ENCODE results near the gene ARHGAP26.

ARHGAP26 gene

GRCh38 chr5:142873831-142874230 lies 103.7 kb downstream of the ARHGAP26 start:
- DNase-seq (ENCODE audit: low read depth in 2 of 2): no peak

DNA sequence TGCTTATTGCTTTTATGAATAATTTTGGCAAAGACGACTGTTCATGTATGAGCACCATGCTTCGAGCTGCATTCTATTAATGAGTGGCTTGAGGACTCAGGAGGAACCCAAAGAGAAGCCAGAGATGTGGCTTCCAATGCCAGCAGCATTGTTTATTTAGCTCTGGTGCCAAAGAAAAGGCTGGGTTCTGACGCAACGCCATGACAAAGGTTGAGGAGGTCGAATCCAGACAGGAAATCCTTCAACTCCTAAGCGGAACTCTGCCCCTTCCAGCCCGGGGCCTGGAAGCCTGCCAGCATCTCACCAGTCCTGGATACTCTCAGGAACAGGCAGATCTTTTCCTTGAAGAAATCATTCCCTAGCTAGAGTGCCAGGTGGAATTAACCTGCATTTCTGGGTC lies 104.4 kb downstream of the ARHGAP26 start:
- no peak for DNase-seq (ENCODE audit: low read depth in 2 of 2)

DNA sequence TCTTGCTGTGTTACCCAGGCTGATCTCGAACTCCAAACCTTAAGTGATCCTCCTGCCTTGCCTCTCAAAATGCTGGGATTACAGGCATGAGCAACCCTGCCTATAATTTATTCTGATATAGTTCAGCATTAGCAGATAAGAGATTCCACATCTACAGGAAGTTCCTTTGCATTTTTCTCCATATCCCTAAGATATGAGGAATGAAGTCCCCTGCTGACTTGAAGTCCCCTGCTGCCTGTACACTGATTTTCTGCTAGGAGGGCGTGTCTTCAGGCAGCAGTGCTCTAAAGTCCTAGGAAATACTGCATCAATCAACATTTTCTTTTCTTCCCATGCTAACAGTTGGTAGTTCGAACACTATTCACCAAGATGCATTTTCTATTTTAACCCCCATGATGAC lies 105.8 kb downstream of the ARHGAP26 start:
- no peak for DNase-seq (ENCODE audit: low read depth in 2 of 2)

DNA sequence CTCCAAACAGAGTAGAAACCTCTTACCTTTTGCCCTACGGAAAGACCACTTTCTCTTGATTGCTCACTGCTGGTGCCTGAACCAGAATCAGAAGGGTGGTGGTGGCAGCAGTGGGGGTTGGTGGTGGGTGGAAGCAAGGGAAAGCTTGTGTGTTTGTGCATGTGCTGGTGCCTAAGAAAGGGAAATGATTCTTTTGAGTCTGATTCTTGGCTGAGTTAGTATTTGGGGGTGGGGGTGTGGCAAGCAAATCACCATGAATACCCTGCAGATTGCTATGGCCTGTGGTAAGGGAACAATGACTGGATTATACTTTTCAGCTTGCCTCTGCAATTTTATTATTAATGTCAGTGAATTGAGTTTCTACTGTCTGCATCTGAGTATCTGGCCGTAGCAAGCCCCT lies 106.6 kb downstream of the ARHGAP26 start:
- no peak for DNase-seq (ENCODE audit: low read depth in 2 of 2)

GRCh38 chr5:142878111-142878510 lies 107.9 kb downstream of the ARHGAP26 start:
- no peak for DNase-seq (ENCODE audit: low read depth in 2 of 2)

DNA sequence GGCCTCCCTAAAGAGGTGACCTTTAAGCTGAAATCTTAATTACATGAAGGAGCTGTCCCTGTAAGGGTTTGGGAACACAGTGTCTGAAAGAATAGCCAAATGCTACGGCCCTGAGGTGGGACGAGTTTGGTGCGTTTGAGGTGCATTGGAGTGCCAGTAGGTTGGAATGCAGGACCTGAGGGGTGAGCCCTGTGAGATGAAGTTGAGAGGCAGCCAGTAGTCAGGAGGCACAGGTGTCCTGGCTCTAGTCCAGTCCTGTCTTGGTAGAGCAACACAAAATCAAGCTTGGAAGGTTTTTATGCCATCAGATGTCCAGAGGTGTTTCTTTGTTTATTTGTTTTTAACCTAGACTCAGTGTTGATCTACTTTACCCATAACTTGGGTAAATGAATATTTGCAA lies 108.5 kb downstream of the ARHGAP26 start:
- no peak for DNase-seq (ENCODE audit: low read depth in 2 of 2)

DNA sequence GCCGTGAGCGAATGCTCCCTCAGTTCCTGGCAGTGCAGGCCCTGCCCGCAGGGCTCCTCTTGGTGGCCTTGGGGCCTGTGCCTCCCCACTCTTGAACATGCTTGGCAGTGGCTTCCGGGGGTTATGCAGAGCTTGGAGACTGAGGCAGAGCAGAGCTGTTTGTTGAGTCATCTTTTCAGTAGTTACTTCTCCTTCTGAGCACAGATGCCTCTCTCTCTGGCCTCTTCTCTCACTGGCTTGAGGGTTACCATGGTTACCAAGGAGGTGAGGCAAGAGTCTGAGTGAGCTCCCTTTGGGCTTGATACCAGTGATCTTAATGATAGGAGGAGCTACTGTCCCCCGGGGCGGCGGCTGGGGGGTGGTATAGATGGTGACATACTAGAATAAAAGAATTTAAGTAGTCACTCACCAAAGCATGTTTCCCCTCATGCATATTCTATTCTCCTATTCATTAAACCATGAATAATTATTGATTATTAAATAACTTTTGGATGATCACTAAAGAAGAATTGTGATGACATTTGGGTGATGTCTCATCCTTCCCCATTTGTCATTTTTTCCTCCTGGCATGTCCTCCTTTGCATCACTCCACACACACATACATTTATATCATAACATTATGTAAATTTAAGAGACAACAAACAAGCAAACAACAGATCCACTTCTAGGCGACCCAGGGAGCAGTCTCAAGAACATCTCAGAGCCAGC lies 111.1 kb downstream of the ARHGAP26 start:
- no peak for DNase-seq (ENCODE audit: low read depth in 2 of 2)

DNA sequence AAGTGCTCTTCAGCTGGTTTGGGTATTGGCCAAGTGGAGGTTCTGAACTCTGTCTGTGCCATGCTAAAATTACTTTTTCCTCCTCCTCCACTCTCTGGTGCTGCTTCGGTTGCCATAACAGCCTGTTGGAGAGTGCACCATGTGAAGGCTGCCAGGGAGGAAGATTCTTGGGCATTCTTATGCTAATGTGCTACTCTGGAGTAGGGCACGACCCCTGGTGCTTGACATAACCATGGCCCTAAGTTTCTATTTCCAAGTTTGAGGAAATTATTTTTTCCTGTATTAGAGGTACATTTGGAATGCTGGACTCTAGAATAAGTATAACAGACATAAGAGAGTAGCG lies 111.6 kb downstream of the ARHGAP26 start:
- DNase-seq (ENCODE audit: low read depth in 2 of 2): no peak

GRCh38 chr5:142883025-142883424 lies 112.8 kb downstream of the ARHGAP26 start:
- DNase-seq (ENCODE audit: low read depth in 2 of 2): no peak

GRCh38 chr5:142883438-142883837 lies 113.3 kb downstream of the ARHGAP26 start:
- no peak for DNase-seq (ENCODE audit: low read depth in 2 of 2)

DNA sequence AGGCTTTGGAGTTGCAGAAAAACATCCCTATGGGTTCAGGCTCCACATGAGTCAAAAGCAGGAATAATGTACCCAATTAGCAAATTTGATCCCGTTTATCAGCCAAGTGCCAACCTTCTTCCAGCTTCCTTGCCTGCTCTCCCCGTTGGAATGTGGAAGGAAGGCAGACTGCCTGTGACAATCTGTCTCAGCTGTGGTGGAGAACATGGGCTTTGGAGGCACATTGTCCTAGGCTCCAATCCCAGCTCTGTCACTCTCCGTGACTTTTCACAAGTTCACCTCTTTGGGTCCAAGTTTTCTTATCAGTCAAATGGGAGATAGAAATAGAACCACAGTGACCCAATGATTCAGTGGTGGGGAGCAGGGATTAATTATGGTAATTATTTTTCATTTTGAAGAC lies 113.9 kb downstream of the ARHGAP26 start:
- DNase-seq (ENCODE audit: low read depth in 2 of 2): no peak

- no peak for DNase-seq (ENCODE audit: low read depth in 2 of 2)
Observed at GRCh38 chr5:142886211-142886610, 116.0 kb downstream of the ARHGAP26 start.

- no peak for DNase-seq (ENCODE audit: low read depth in 2 of 2)
Observed at GRCh38 chr5:142886956-142887355, 116.8 kb downstream of the ARHGAP26 start.

DNA sequence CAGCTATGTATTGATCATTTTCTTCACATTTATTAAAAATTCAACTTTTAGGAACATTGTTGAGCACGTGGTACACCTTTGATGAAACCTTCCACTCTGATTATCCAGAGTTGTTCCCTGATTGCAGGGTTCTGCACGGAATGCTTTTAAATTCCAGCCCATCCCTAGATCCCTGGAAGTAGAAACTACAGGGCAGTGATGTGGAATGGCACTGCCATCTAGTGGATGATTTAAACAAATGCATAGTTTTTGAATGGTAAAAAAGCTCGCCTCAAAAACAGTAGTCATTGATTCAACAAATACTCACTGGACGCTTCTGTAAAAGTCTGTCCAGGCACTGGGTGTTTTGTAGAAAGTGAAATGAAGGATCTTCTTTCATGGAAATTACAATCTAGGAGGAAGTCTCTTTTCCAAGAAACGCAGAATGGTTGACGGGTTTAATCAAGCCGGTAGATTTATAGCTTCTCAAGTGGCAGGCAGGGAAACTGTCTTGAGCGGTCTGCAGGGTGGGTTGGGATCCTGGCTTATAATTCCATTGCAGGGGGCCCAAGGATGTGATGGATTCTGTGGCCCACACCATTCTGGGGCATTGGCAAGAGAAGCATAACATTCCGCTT lies 118.4 kb downstream of the ARHGAP26 start:
- no peak for DNase-seq (ENCODE audit: low read depth in 2 of 2)

GRCh38 chr5:142892021-142892420 lies 121.8 kb downstream of the ARHGAP26 start:
- no peak for DNase-seq (ENCODE audit: low read depth in 2 of 2)

GRCh38 chr5:142894315-142894714 lies 124.1 kb downstream of the ARHGAP26 start:
- DNase-seq (ENCODE audit: low read depth in 2 of 2): no peak

- no peak for DNase-seq (ENCODE audit: low read depth in 2 of 2)
Observed at GRCh38 chr5:142894749-142895148, 124.6 kb downstream of the ARHGAP26 start.

DNA sequence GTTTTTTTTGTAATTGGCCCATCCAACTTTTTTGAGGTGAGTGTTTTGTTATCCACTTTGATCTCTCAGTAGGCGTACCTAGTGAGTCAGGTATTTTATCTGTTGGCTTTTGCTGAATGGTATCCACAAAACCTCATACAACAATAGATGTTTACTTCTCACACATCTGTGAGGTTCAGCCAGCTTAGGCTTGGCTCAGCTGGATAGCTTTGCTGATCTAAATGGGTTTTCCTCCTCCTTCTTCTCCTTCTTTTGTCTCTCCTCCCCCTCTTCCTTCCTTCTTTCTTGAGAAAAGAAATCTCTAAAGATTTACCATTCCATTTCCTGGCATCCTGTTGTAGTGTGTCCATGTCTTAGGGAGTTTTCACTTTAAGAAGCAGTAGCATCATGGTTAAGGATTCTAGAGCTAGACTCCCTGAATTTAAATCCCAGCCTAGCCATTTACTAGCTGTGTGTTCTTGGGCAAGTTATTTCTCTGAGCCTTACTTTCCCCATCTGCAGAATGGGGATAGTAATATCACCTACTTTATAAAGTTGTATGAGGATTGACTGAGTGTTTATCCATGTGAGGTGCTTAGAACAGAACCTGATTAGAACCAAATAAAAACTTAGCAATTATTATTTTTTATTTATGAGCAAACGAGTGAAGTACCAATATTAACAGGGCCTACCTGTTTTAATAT lies 126.3 kb downstream of the ARHGAP26 start:
- DNase-seq (ENCODE audit: low read depth in 2 of 2): no peak

DNA sequence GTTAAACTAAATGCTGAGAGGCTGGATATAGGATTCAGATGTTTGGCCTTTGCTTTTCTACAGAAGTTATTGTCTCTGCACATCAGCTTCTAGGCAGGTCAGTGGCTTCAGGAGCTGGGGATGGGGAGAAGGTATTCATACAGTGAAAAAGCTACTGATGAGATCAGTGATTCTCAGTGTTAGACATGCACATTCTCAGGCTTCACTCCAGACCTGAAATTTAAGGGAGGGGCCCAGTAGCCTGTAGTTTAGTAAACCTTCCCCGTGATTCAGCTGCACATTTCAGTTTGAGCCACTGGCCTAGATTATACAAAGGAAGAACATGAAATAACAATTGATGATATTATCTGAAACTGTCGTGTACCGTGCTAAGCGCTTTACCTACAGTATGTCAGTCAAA lies 127.2 kb downstream of the ARHGAP26 start:
- DNase-seq (ENCODE audit: low read depth in 2 of 2): no peak

- no peak for DNase-seq (ENCODE audit: low read depth in 2 of 2)
Observed at GRCh38 chr5:142900927-142901326, 130.8 kb downstream of the ARHGAP26 start.

DNA sequence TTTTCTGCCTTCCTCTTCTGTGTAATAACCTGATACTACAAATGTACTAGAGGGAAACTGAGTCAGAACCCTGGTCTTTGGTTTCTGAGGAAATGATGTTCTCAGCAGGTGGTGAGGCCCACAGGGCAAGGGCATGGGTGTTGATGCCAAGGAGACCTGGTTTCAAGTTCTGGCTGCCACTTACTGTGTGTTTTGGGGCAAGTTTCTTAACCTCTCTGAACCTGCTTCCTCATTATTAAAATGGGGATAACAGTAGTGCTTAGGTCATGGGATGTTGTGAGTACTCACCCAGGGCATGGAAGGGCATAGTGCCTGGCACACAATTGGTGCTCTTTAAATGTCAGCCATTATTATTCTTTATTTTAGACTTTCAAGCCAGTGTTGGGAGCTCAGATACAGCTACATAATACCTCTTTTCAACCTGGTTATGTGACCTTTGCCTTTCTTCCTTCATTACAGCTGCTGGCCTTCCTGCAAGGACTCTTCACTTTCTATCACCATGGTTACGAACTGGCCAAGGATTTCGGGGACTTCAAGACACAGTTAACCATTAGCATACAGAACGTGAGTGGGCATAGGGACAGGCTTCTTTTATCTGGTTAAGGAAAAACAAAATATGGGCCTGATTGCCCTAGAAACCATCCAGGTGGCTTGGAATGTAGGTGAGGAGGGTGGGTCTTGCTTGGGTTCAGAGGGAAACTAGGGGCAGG lies 131.5 kb downstream of the ARHGAP26 start:
- DNase-seq (ENCODE audit: low read depth in 2 of 2): no peak

DNA sequence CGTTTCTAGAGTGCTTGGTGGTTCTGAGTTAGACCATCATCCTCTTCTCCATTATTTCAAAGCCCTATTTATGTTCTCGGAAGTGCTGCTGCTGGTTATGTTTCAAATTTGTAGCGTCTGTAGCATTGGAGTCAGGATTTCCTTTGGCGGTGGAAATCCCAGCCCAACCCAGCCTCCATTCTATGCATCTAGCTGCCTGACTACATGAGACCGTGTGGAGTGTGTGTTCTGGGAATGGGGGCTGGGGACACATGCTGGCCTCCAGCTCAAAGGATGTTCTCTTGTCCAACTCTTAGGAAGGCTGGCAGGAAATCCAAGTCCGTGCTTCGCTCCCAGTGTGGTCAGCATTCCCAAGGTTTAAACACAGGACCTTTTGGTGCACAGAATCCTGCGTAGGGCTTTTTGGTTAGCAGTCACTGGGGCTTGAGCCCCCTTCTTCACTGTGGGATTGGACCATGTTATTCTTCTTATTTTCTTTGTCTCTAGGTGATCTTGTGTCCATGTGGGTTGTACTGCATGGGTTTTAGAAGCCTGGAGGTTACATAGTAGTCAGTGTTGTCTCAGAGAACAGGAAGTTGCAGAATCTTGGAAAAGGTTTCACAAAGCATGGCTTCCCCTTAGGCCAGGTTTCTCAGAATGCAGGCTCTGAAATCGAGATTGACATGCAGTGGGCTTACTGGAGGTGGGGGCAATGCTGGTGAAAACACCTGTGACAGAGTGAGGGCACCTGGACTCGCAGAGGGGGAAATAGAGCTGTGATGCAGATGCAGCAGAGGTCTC lies 132.2 kb downstream of the ARHGAP26 start:
- no peak for DNase-seq (ENCODE audit: low read depth in 2 of 2)

Data from stimulated activated CD8-positive, alpha-beta memory T cell treated with anti-CD3 and anti-CD28 coated beads, Interleukin-15, amount 100 ng/mL, for 4 hours (primary cell).